GM10266 (cell line): Measurements from ENCODE around the gene GPRASP2.

ENCODE experiments used
- DNase-seq: peaks from one replicate; pipeline ENCODE4 v3.0.0; 2012; ENCODE audit errors: extremely low spot score
- TF ChIP-seq, protein P1 (sequence below): IDR thresholded peaks from 2 replicates; pipeline ENCODE4 v1.5.1; 2012; ENCODE audit warnings: mild to moderate bottlenecking, low read depth; ENCODE audit not compliant: control insufficient read depth, insufficient read depth; ENCODE audit errors: missing control alignments

The GPRASP2 gene

DNA sequence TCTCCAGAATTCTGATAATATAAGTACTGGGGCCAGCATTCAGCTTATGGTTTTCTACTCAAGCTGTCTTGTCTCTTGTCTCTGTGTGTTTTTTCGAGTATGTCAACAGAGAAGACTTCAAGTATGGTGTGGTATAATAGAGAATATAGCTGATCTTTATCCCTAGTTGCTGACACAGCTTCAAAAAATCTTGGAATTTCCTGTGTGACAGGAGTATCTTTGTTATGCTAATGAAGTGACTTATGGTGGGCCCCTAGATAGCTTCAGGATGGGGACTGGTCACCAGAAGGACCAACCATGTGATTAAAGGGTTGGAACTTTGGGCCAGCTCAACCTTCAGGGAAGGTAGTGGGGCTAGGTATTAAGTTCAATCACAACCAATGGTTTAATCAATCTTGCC, 11.2 kb downstream of the GPRASP2 start:
- DNase-seq, result no peak
- TF ChIP-seq, protein P1, sequence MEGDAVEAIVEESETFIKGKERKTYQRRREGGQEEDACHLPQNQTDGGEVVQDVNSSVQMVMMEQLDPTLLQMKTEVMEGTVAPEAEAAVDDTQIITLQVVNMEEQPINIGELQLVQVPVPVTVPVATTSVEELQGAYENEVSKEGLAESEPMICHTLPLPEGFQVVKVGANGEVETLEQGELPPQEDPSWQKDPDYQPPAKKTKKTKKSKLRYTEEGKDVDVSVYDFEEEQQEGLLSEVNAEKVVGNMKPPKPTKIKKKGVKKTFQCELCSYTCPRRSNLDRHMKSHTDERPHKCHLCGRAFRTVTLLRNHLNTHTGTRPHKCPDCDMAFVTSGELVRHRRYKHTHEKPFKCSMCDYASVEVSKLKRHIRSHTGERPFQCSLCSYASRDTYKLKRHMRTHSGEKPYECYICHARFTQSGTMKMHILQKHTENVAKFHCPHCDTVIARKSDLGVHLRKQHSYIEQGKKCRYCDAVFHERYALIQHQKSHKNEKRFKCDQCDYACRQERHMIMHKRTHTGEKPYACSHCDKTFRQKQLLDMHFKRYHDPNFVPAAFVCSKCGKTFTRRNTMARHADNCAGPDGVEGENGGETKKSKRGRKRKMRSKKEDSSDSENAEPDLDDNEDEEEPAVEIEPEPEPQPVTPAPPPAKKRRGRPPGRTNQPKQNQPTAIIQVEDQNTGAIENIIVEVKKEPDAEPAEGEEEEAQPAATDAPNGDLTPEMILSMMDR, result no peak

DNA sequence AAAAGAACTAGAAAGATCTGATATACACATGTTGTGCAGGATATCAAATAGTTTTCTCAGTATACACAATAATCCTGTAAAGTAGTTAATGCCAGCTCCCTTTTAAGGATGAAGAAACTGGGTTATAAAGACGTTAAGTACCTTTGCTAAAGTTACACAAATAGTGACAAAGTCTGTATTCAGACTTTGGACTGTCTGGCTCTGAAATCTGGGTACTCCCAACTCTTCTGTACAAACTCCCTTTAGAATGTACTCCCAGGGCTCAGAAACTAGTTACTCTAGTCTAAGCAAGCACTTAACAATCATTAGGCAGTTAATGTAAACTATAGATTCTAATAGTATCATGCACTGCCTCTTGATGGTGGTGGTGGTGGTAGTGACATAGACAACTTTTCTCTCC, 15.5 kb downstream of the GPRASP2 start:
- TF ChIP-seq, protein P1, result no peak

DNA sequence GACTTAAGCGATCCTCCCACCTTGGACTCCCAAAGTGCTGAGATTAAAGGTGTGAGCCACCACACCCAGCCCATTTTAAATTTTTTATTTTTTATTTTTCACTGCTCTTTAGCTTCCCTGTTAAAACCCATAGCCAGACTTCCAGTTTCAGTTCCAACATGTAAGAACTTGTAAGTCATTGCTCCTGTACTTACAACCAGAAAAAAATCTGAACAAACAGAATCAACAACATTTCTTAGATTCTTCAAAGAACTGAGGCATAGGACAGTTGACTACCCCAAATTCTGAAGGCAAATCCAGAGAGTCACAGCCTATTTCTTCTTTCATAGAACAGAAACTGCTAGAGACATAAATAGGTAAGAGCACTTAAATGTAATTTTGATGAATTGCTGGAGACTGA, 16.4 kb downstream of the GPRASP2 start:
- TF ChIP-seq, protein P1, result no peak
- no peak for DNase-seq

More for the DNA sequence above, 15.5 kb downstream of the GPRASP2 start:
- no peak for DNase-seq

DNA sequence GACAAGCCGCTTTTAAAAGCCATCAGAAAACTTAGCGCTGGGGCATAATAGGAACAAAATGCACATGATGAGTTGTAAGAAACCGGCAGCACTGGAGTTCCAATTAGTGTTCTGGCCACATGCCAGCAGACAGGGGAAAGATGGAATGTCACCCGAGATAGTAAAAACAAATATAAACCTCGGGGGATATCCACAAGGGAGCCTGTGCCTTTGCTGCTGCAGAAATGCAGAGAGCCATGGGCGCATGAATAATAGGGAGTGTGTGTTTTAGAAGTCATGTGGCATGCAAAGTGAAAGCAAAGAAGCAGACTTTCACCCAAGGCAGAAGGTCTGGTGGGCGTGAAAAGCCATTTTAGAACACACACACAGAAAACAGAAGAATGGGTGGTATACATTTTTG, 27.4 kb downstream of the GPRASP2 start:
- TF ChIP-seq, protein P1, result no peak

DNA sequence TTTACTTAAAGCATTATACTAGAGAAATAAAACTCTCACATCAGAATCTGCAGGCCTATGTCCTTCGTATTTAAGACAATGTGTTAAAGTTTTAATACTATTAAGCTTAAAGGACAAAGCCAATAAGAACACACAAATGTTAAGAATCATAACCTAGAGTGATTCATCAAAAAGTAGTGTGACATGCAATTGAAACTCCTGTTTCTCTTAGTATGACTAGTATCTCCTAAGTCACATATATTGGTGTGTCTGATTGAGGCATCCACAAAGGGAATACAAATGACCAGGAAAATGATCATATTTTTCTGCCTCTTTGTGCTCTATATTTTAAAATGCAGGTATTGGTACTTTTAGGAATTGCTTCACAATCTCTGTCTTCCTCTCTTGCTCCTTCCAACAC, 32.1 kb downstream of the GPRASP2 start:
- TF ChIP-seq, protein P1, result no peak
- no peak for DNase-seq

More for the DNA sequence above, 27.4 kb downstream of the GPRASP2 start:
- no peak for DNase-seq

DNA sequence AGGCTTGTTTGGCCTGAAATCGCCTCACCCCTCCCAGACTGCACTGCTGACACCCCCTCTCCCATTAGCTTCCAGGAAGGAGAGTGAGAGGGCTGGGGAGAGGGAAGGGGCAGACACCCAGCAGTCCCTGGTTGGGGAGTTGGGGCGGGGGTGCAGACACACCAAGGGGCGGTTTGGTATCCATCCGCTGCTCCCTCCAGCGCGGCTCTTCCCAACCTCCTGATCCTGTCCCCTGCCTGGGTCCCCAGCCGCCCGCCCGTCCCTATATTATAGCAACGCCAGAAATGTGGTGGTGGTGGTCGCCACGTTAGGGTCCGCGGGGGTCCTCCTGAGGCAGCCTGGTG, 33.2 kb downstream of the GPRASP2 start:
- TF ChIP-seq, protein P1, result no peak

DNA sequence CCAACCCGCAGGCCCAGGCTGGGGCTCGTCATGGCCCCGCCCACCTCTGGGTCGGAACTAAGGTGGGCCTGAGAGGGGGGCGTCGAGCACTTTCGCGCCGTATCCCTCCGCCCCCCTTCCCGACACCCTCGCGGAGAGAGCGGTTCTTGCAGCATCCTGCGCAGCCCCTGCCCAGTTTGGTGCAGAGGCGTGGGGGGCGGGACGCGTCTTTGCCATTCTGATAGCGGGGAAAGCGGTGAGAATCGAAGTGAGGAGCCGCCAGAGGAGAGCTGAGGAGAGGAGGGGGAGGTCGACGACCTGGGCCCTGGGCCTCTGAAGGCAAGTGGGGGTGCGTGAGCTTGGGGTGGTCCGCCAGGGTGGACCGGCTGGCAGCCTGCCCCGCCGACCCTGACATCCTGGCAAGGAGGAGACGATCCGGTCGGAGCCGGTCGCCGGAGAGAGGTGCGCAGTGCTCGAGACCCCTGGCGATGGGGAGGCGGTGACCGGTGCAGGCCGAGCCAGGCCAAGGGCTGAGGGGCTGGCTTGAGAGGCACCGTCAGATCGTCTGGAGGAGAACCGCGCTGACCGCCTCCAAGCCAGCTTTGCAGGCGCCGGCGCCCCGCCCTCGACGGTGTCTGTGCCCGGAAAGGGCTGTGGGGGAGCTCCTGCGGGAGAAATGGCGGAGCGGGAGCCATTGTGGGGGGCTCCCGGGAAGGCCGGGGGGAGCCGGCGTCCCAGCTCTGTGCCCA, 33.8 kb downstream of the GPRASP2 start:
- TF ChIP-seq, protein P1, result no peak
- no peak for DNase-seq

More for the DNA sequence above, 33.2 kb downstream of the GPRASP2 start:
- DNase-seq, result no peak
